Astrocyte (in vitro differentiated cells and primary cell): ENCODE measurements around the gene CDKN2B-AS1. TPM values are rescaled to one million over a fixed set of nuclear protein-coding genes. Genes with fewer than 3 reads are reported as not detected.
A peak's percentile ranks its signal among the peaks of the same experiment; 100 is the strongest.

Experiments
- DNase-seq: peaks from one replicate; pipeline ENCODE4 v3.0.0-alpha.2; 2010; ENCODE audit warnings: low read depth
- FAIRE-seq: peaks from 2 replicates; lab custom pipeline; 2011; peaks lifted over from hg19 to GRCh38; lab: Jason Lieb, UNC
- H2AFZ ChIP-seq: 2 replicates; pipeline ENCODE4 v1.6.0; 2012; ENCODE audit warnings: low read depth, low read length, inconsistent platforms
- H3K27ac ChIP-seq: 2 replicates; pipeline ENCODE4 v1.5.1; 2011; ENCODE audit warnings: low read depth, low read length, inconsistent platforms
- H3K27me3 ChIP-seq: 2 replicates; pipeline ENCODE4 v1.6.0; 2011; ENCODE audit warnings: low read length, inconsistent platforms; ENCODE audit not compliant: insufficient read depth
- H3K36me3 ChIP-seq: 2 replicates; pipeline ENCODE4 v1.5.1; 2011; ENCODE audit warnings: low read length, inconsistent platforms; ENCODE audit not compliant: insufficient read depth
- H3K4me1 ChIP-seq: 2 replicates; pipeline ENCODE4 v1.5.1; 2011; ENCODE audit warnings: low read length, inconsistent platforms; ENCODE audit not compliant: insufficient read depth
- H3K4me2 ChIP-seq: 2 replicates; pipeline ENCODE4 v1.6.0; 2012; ENCODE audit warnings: low read length, inconsistent platforms
- H3K4me3 ChIP-seq: 2 replicates; pipeline ENCODE4 v1.5.1; 2011; ENCODE audit warnings: low read depth, mild to moderate bottlenecking, low read length, inconsistent platforms; ENCODE audit not compliant: insufficient read depth
- H3K79me2 ChIP-seq: 2 replicates; pipeline ENCODE4 v1.6.0; 2012; ENCODE audit warnings: mild to moderate bottlenecking, low read length, inconsistent platforms; ENCODE audit not compliant: insufficient read depth
- H3K9ac ChIP-seq: 2 replicates; pipeline ENCODE4 v1.6.0; 2012; ENCODE audit warnings: mild to moderate bottlenecking, low read length, inconsistent platforms
- H3K9me3 ChIP-seq: 2 replicates; pipeline ENCODE4 v1.5.1; 2012; ENCODE audit warnings: low read depth, mild to moderate bottlenecking, low read length, inconsistent platforms; ENCODE audit not compliant: insufficient read depth
- H4K20me1 ChIP-seq: 2 replicates; pipeline ENCODE4 v1.6.0; 2012; ENCODE audit warnings: low read length, inconsistent platforms; ENCODE audit not compliant: insufficient read depth
- H3K27ac Mint-ChIP-seq: one replicate; pipeline ENCODE4 v1.8.0; 2021; ENCODE audit warnings: mild to moderate bottlenecking, mixed read lengths; ENCODE audit not compliant: unreplicated experiment
- H3K27me3 Mint-ChIP-seq: one replicate; pipeline ENCODE4 v1.8.0; 2021; ENCODE audit warnings: low read depth, mixed read lengths; ENCODE audit not compliant: unreplicated experiment
- H3K36me3 Mint-ChIP-seq: one replicate; pipeline ENCODE4 v1.8.0; 2021; ENCODE audit warnings: low read depth, mixed read lengths; ENCODE audit not compliant: unreplicated experiment
- H3K4me1 Mint-ChIP-seq: one replicate; pipeline ENCODE4 v1.8.0; 2021; ENCODE audit warnings: low read depth, mixed read lengths; ENCODE audit not compliant: unreplicated experiment
- H3K4me3 Mint-ChIP-seq: one replicate; pipeline ENCODE4 v1.8.0; 2021; ENCODE audit warnings: mild to moderate bottlenecking, moderate library complexity, mixed read lengths; ENCODE audit not compliant: unreplicated experiment
- H3K9me3 Mint-ChIP-seq: one replicate; pipeline ENCODE4 v1.8.0; 2021; ENCODE audit warnings: mild to moderate bottlenecking, mixed read lengths; ENCODE audit not compliant: unreplicated experiment
- CTCF ChIP-seq: IDR thresholded peaks from 2 replicates; pipeline ENCODE4 v1.5.1; 2011; ENCODE audit warnings: low read depth, mild to moderate bottlenecking, inconsistent platforms, low read length, moderate library complexity; ENCODE audit not compliant: insufficient read depth
- EZH2 ChIP-seq: IDR thresholded peaks from 2 replicates; pipeline ENCODE4 v1.6.1; 2012; ENCODE audit warnings: mild to moderate bottlenecking, low read length, inconsistent platforms; ENCODE audit not compliant: insufficient read depth
- total RNA-seq: library from RNA; stranded (reverse); gene quantifications from 2 replicates; pipeline ENCODE4 v1.2.1, GENCODE V29; 2021

The CDKN2B-AS1 gene
- total RNA-seq, 1 donor from 2014 or later: 2.3 TPM

DNA sequence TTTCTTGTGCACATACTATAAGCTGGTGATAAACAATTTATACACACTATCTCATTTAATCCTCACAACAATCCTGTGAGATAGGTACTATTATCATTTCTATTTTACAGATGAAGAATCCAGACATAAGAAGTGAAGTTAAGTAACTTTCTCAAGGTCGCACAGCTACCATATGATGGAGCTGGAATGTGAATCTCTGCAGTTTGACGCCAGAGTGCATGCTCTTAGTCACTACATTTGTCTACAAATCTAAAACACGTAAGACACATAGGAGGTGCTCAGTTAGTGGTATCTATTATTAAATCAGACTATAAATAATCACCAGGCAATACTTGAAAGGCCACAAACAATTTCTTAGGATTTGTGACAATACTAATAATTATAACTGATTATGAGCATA lies 59.5 kb downstream of the CDKN2B-AS1 start:
- no peak for DNase-seq
- H3K9me3 ChIP-seq: no peaks in the 10 kb centered on the region

GRCh38 chr9:22054529-22054928 lies 59.9 kb downstream of the CDKN2B-AS1 start:
- no peak overlapping the region for H3K4me3 ChIP-seq
- H3K27ac ChIP-seq: peak overlapping the region; percentile 89
- no peak overlapping the region for H2AFZ ChIP-seq
- Mint-ChIP-seq H3K4me1 (peaks cover 43% of the 10 kb centered on the region), H3K27ac (no peak overlapping the region), H3K27me3 (no peaks in the 10 kb centered on the region), H3K4me3 (no peak overlapping the region), H3K9me3 (peaks cover 6% of the 10 kb centered on the region), H3K36me3 (peaks cover 5% of the 10 kb centered on the region)
- DNase-seq (no peak), FAIRE-seq (no peak)
- peaks cover 30% of the 10 kb centered on the region for H3K4me1 ChIP-seq
- H4K20me1 ChIP-seq: no peaks in the 10 kb centered on the region
- no peaks in the 10 kb centered on the region for H3K9me3 ChIP-seq
- H3K27me3 ChIP-seq: no peaks in the 10 kb centered on the region
- no peak for TF ChIP-seq CTCF
- no peak for TF ChIP-seq EZH2
- H3K9ac ChIP-seq: no peak overlapping the region
- peaks cover 3% of the 10 kb centered on the region for H3K36me3 ChIP-seq
- H3K4me2 ChIP-seq: no peak overlapping the region
- H3K79me2 ChIP-seq: no peaks in the 10 kb centered on the region

More for the DNA sequence above, 59.5 kb downstream of the CDKN2B-AS1 start:
- no peak overlapping the region for H3K27ac Mint-ChIP-seq
- Histone ChIP-seq H3K27me3 (no peaks in the 10 kb centered on the region), H3K9ac (peak overlapping the region; percentile 77), H4K20me1 (no peaks in the 10 kb centered on the region), H3K4me1 (peaks cover 30% of the 10 kb centered on the region), H3K4me2 (no peak overlapping the region), H3K79me2 (no peaks in the 10 kb centered on the region), H3K36me3 (peaks cover 3% of the 10 kb centered on the region), H2AFZ (no peak overlapping the region), H3K4me3 (no peak overlapping the region), H3K27ac (peak overlapping the region; percentile 89)
- peaks cover 46% of the 10 kb centered on the region for H3K4me1 Mint-ChIP-seq
- TF ChIP-seq EZH2 (no peak), CTCF (no peak)
- H3K36me3 Mint-ChIP-seq: peaks cover 5% of the 10 kb centered on the region
- no peaks in the 10 kb centered on the region for H3K27me3 Mint-ChIP-seq
- peaks cover 5% of the 10 kb centered on the region for H3K9me3 Mint-ChIP-seq
- no peak for FAIRE-seq
- H3K4me3 Mint-ChIP-seq: no peak overlapping the region

DNA sequence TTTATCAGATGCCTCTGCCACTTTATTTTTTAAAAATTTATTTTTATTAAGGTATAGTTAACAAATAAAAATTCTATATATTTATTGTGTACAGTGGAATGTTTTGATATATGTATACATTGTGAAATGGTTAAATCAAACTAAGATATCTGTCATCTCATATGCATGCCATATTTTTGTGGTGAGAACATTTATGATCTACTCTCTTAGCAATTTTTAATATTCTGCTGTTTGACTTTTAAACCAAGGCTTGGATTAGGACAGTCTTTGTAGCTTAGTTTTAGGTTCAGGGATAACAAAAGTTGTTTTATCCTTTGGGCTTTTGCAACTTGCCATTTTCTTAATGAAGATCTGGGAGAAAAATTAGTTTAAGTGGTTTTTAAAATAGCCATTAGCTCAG lies 60.5 kb downstream of the CDKN2B-AS1 start:
- Histone ChIP-seq H4K20me1 (no peaks in the 10 kb centered on the region), H3K9ac (peak overlapping the region; percentile 51), H2AFZ (no peak overlapping the region), H3K27ac (peak overlapping the region; percentile 72), H3K27me3 (no peaks in the 10 kb centered on the region), H3K4me2 (no peak overlapping the region), H3K36me3 (peaks cover 3% of the 10 kb centered on the region), H3K4me1 (peaks cover 30% of the 10 kb centered on the region), H3K79me2 (no peaks in the 10 kb centered on the region), H3K9me3 (no peaks in the 10 kb centered on the region), H3K4me3 (no peak overlapping the region)
- TF ChIP-seq CTCF: no peak
- no peak for TF ChIP-seq EZH2
- H3K27me3 Mint-ChIP-seq: no peaks in the 10 kb centered on the region
- FAIRE-seq: peak; percentile 20
- H3K9me3 Mint-ChIP-seq: peaks cover 8% of the 10 kb centered on the region
- H3K27ac Mint-ChIP-seq: peak overlapping the region; percentile 59
- H3K36me3 Mint-ChIP-seq: peaks cover 5% of the 10 kb centered on the region
- H3K4me1 Mint-ChIP-seq: peaks cover 42% of the 10 kb centered on the region
- no peak overlapping the region for H3K4me3 Mint-ChIP-seq
- DNase-seq: no peak
